GM12875 (cell line): Measurements from ENCODE around the gene CAMK1G.

Source experiments
- H3K4me3 ChIP-seq: one replicate; pipeline ENCODE4 v1.5.1; 2011; ENCODE audit warnings: low read depth, low read length, control low read depth
- TF ChIP-seq, protein P1 (sequence below): IDR thresholded peaks from 2 replicates; pipeline ENCODE4 v1.5.1; 2011; ENCODE audit warnings: low read depth, mild to moderate bottlenecking, control low read depth, inconsistent platforms, low read length, moderate library complexity, borderline replicate concordance; ENCODE audit not compliant: insufficient read depth

The CAMK1G gene

DNA sequence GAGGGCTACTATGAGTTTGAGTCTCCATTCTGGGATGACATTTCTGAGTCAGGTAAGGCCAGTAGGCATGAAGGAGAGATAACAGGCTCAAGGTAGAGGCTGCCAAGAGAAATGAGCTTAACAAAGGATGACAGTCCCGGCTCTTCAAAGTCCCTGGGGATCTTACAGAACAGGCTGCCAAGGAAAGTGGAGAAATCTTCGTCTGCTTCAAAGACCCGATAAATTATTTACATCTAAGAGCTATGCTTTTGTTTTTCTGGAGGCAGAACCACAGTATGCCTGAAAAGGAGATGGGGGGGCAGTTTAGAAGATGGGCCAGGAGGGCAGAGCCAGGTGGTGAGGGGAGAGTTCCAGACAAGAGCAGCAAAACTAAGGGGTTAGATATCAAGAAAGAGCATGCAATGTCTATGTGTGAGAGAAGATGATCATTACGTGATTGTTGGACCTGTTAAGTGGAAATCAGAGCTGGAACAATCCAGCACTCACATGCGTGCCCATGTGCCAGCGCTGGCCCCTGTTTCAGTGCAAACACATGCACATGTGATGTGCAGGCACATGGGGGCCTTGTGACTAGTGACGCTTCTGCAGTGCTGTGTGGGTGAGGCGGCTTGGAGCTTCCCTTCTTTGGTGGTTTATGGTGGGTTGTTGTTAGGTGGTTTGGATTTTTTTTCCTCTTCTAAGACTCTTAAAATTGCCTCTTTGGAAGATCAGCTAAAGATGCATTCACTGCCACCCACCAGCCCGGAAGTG lies 25.7 kb downstream of the CAMK1G start:
- TF ChIP-seq, protein P1, sequence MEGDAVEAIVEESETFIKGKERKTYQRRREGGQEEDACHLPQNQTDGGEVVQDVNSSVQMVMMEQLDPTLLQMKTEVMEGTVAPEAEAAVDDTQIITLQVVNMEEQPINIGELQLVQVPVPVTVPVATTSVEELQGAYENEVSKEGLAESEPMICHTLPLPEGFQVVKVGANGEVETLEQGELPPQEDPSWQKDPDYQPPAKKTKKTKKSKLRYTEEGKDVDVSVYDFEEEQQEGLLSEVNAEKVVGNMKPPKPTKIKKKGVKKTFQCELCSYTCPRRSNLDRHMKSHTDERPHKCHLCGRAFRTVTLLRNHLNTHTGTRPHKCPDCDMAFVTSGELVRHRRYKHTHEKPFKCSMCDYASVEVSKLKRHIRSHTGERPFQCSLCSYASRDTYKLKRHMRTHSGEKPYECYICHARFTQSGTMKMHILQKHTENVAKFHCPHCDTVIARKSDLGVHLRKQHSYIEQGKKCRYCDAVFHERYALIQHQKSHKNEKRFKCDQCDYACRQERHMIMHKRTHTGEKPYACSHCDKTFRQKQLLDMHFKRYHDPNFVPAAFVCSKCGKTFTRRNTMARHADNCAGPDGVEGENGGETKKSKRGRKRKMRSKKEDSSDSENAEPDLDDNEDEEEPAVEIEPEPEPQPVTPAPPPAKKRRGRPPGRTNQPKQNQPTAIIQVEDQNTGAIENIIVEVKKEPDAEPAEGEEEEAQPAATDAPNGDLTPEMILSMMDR = no peak
- no peak overlapping the region for H3K4me3 ChIP-seq

DNA sequence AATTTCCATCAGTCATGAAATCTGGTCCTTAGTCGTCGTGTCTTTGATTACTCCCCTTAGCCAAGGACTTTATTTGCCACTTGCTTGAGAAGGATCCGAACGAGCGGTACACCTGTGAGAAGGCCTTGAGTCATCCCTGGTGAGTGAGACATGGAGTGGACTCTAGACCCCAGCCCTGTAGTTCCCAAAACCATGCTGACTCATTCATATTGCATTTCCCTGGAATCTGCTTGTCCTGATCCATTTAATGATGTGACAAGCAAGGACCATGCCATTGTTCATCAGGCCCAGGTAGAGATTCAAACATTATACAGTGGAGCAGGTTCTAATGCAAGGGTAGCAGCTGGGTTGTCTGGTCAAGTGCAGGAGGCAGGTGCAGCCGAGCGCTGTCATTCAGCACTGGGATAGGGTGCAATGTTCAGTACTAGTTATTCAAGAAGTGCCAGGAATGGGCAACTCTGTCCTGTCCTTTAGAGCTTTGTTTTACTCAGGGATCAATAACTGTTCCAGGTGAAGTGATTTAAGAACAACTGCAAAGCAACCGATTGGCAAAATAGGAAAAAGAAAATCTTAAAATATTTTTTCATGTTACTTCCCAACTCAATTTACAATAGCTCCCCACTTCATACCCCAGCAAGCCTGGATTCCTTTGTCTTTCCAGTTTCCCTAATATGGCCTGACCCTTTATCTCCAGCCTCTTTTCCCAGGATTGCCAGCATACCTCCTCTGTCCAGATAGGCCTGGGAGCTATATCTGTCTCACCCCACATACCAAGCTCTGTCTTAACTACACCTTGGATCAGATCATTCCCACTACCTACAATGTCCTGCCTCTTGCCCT lies 26.5 kb downstream of the CAMK1G start:
- no peak overlapping the region for H3K4me3 ChIP-seq
- TF ChIP-seq, protein P1 = no peak

DNA sequence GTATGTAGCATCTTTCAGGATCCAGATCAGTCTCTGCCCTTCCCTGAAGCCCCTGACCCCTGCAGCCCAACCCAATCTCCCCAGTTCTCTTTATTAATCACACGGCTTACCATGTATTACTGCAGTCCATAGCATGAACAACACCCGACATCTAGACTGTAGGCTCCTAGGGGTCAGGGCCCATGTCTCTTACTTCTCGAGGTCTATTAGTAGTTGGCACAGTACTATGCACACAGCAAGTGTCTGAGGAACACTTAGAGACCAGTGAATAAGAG lies 27.1 kb downstream of the CAMK1G start:
- no peak overlapping the region for H3K4me3 ChIP-seq
- TF ChIP-seq, protein P1 = no peak

DNA sequence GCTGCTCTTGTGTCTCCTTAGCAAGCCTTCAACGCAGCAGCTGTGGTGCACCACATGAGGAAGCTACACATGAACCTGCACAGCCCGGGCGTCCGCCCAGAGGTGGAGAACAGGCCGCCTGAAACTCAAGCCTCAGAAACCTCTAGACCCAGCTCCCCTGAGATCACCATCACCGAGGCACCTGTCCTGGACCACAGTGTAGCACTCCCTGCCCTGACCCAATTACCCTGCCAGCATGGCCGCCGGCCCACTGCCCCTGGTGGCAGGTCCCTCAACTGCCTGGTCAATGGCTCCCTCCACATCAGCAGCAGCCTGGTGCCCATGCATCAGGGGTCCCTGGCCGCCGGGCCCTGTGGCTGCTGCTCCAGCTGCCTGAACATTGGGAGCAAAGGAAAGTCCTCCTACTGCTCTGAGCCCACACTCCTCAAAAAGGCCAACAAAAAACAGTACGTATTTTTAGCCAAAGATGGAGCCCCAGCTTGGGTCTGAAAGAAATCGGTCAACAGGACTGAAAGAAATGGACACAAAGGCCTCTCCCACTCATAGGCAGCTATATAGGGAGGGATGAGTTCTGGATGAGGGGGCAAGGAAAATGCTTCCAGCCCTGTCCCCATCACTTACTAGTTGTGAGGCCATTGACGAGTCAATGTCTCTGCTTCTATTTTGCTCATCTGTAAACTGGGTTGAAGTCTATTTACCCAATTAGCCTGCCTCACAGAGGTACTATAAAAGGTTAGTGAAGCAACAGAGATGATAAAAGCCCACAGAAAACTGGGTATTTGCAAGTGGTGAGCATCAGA lies 28.5 kb downstream of the CAMK1G start:
- H3K4me3 ChIP-seq = no peak overlapping the region
- TF ChIP-seq, protein P1 = no peak

DNA sequence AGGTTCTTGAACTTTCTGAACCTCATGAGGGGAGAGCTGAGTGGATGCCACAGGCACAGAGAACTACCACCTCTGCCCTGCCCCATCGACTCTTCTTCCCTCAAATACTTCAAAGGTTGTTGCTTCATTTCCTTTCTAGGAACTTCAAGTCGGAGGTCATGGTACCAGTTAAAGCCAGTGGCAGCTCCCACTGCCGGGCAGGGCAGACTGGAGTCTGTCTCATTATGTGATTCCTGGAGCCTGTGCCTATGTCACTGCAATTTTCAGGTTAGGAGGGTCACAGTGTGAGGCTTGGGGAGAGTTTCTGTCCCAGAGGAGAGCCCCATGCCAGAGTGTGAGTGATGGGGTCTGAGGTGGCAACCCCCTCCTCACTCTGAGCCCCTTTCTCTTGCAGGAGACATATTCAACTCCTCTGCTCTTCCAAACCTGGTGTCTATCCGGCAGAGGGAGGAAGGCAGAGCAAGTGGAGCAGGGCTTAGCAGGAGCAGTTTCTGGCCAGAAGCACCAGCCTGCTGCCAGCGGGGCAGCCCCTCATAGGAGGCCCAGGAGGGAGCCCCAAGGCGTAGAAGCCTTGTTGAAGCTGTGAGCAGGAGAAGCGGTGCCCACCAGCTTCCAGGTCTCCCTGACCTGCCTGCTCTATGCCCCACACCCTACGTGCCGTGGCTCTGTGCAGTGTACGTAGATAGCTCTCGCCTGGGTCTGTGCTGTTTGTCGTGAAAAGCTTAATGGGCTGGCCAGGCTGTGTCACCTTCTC lies 29.3 kb downstream of the CAMK1G start:
- TF ChIP-seq, protein P1 = no peak
- no peak overlapping the region for H3K4me3 ChIP-seq

DNA sequence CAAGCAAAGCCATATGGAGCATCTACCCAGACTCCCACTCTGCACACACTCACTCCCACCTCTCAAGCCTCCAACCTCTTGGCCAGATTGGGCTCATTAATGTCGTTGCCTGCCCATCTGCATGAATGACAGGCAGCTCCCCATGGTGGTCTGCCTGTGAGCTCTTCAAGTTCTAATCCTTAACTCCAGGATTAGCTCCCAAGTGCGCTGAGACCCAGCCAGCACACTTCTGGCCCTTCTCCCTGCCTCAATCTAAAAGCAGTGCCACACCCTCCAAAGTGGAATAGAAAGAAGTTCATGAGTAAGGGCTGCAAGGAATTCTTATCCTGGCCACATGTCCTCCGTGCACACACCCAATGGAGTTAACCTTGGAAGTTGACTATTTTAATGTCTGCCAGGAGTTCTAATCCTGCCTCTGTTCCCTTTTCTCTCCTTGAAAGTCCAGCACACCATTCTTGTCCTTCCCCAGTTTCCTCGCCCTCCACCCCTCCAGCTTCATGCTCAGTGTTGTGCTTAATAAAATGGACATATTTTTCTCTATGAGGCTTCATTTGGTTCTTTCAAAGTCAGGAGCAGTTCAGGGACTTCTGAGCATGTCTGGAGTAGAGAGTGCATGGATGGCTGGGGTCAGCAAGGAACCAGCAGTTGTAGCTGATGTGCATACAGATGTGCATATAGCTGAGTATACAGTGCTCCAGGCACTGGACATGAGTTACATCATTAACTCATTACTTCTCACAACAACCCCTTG lies 30.1 kb downstream of the CAMK1G start:
- no peak overlapping the region for H3K4me3 ChIP-seq
- TF ChIP-seq, protein P1 = no peak
